ENCODE results near the gene PREX1. TPM values are rescaled to one million over a fixed set of nuclear protein-coding genes. Genes with fewer than 3 reads are reported as not detected.
"Not testable (repeated sequence)": the region's sequence is repeated elsewhere in the genome, so short reads cannot be mapped to it uniquely, and the experiment has no call there.

The PREX1 gene
- total and polyA plus RNA-seq, 4 donors: 20.4 to 49.0 (median 42.6) TPM

DNA sequence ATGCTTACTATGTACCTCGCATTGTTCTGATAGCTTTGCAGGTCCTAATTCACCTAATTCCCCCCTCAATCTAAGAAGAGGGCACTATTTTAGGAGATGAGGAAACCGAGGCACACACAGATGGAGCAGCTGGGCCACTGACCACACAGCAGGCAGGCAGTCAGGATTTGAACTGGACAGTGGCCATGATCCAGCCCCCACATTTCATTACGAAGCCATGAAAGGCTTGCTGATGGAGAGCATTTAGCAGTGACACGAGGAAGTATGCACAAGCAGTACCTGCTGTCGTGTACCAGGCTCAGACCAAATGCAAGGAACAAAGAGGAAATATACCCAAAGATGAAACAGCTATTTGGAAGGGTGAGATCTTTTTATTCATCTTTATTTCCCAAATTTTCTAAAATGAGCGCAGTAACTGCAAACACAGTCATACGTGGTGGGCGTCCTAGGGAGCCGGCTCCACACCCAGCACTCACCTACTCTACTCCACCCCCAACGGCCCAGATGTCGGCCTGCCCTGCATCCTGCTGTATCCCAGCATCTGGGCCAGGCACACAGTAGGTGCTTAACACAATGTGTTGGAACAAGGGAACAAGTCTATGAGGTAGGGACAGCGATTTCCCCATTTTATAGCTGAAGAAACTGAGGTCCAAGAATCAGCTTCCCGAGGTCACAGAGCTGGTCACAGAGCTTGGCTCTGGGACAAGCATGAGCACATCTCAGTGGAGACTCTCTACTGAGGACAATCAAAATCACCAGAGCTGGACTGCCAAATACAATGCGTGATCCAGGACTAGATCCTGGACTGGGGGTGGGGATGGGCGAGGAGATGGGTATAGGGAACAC, 15.0 kb downstream of the PREX1 start:
- 66 to 69% methylated on average over 15 of the region's 15 CpGs for WGBS, 2 donors
- Histone ChIP-seq H3K27ac (ENCODE audit: low read depth in 1 of 2, low read length in 2 of 2) (no peak overlapping the region), H3K9me3 (ENCODE audit: control insufficient read depth, low read length) (no peaks in the 10 kb centered on the region), H3K27me3 (ENCODE audit: control insufficient read depth in 1 of 2, insufficient read depth in 2 of 2, low read length in 1 of 2) (no peaks in the 10 kb centered on the region), H3K4me1 (ENCODE audit: control insufficient read depth in 1 of 2, insufficient read depth in 2 of 2, low read length in 2 of 2) (no peaks in the 10 kb centered on the region), H3K4me3 (ENCODE audit: low read length in 2 of 2) (no peak overlapping the region), H3K36me3 (ENCODE audit: control insufficient read depth in 1 of 2, insufficient read depth in 2 of 2, low read length in 1 of 2) (no peaks in the 10 kb centered on the region)
- DNase-seq (peak in 1 of 2 donors; percentile 45), ATAC-seq (ENCODE audit: low FRiP score) (no peak)
- intact Hi-C loops (cut with DNase I): no loop called here

DNA sequence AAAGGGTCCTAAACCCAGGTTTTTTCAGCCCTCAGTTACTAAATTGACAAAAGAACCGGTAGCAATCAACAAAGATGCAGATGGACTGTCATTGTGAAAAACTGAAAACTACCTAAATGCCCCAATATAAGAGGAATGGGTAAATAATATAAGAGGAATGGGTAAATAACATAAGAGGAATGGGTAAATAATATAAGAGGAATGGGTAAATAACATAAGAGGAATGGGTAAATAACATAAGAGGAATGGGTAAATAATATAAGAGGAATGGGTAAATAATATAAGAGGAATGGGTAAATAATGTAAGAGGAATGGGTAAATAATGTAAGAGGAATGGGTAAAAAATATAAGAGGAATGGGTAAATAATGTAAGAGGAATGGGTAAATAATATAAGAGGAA, 15.7 kb downstream of the PREX1 start:
- intact Hi-C loops (cut with DNase I); H3K4me1 ChIP-seq (ENCODE audit: control insufficient read depth in 1 of 2, insufficient read depth in 2 of 2, low read length in 2 of 2); H3K36me3 ChIP-seq (ENCODE audit: control insufficient read depth in 1 of 2, insufficient read depth in 2 of 2, low read length in 1 of 2); ATAC-seq (ENCODE audit: low FRiP score); H3K27me3 ChIP-seq (ENCODE audit: control insufficient read depth in 1 of 2, insufficient read depth in 2 of 2, low read length in 1 of 2); DNase-seq; H3K4me3 ChIP-seq (ENCODE audit: low read length in 2 of 2); H3K9me3 ChIP-seq (ENCODE audit: control insufficient read depth, low read length); H3K27ac ChIP-seq (ENCODE audit: low read depth in 1 of 2, low read length in 2 of 2): not testable (repeated sequence)
- 94 to 95% methylated on average over 1 of the region's 1 CpG for WGBS, 2 donors

- ATAC-seq (ENCODE audit: low FRiP score) (no peak), DNase-seq (peak; percentile 25 to 37)
- H3K27me3 ChIP-seq (ENCODE audit: control insufficient read depth in 1 of 2, insufficient read depth in 2 of 2, low read length in 1 of 2): no peaks in the 10 kb centered on the region
- WGBS, 2 donors: 92 to 93% methylated on average over 5 of the region's 5 CpGs
- no peaks in the 10 kb centered on the region for H3K4me1 ChIP-seq (ENCODE audit: control insufficient read depth in 1 of 2, insufficient read depth in 2 of 2, low read length in 2 of 2)
- no peaks in the 10 kb centered on the region for H3K36me3 ChIP-seq (ENCODE audit: control insufficient read depth in 1 of 2, insufficient read depth in 2 of 2, low read length in 1 of 2)
- no peak overlapping the region for H3K4me3 ChIP-seq (ENCODE audit: low read length in 2 of 2)
- intact Hi-C loops (cut with DNase I): no loop called here
- H3K9me3 ChIP-seq (ENCODE audit: control insufficient read depth, low read length): no peaks in the 10 kb centered on the region
- H3K27ac ChIP-seq (ENCODE audit: low read depth in 1 of 2, low read length in 2 of 2): no peak overlapping the region
Measured at GRCh38 chr20:48809673-48810072, 18.1 kb downstream of the PREX1 start.

DNA sequence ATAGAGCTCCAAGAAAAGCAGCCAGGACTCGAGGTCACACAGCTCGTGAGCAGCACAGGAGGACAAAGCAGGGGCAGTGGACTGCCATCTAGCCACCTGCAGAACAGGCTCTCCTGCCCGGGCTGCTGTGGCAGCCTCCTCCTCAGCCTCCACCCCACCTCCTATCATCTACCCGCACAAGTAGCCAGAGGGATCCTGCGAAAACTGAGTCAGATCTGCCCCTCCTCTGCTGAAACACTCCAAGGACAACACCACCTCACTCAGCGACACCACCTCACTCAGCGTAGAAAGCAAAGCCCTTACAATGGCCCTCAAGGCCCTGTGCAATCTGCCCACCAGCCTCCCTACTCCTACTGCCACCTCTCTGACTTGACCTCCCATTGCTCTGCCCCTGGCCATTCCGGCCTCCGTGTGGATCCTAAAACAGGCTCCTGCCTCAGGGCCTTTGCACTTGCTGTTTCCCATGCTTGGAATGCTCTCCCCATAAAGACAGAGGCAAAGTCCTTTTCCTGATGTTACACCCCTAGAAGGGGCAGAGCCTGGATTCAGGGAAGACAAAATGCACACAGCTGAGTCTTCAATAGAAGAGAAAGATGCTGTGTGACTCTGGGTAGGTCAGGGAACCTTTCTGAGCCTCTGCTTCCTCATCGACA, 19.3 kb downstream of the PREX1 start:
- Histone ChIP-seq H3K4me1 (ENCODE audit: control insufficient read depth in 1 of 2, insufficient read depth in 2 of 2, low read length in 2 of 2) (no peaks in the 10 kb centered on the region), H3K4me3 (ENCODE audit: low read length in 2 of 2) (no peak overlapping the region), H3K36me3 (ENCODE audit: control insufficient read depth in 1 of 2, insufficient read depth in 2 of 2, low read length in 1 of 2) (no peaks in the 10 kb centered on the region), H3K27ac (ENCODE audit: low read depth in 1 of 2, low read length in 2 of 2) (peak overlapping the region in 1 of 2 donors; percentile 20), H3K9me3 (ENCODE audit: control insufficient read depth, low read length) (no peaks in the 10 kb centered on the region), H3K27me3 (ENCODE audit: control insufficient read depth in 1 of 2, insufficient read depth in 2 of 2, low read length in 1 of 2) (no peaks in the 10 kb centered on the region)
- DNase-seq (peak; percentile 33 to 39), ATAC-seq (ENCODE audit: low FRiP score) (peak; percentile 9)
- 67 to 71% methylated on average over 10 of the region's 10 CpGs for WGBS, 2 donors
- intact Hi-C loops (cut with DNase I): no loop called here

DNA sequence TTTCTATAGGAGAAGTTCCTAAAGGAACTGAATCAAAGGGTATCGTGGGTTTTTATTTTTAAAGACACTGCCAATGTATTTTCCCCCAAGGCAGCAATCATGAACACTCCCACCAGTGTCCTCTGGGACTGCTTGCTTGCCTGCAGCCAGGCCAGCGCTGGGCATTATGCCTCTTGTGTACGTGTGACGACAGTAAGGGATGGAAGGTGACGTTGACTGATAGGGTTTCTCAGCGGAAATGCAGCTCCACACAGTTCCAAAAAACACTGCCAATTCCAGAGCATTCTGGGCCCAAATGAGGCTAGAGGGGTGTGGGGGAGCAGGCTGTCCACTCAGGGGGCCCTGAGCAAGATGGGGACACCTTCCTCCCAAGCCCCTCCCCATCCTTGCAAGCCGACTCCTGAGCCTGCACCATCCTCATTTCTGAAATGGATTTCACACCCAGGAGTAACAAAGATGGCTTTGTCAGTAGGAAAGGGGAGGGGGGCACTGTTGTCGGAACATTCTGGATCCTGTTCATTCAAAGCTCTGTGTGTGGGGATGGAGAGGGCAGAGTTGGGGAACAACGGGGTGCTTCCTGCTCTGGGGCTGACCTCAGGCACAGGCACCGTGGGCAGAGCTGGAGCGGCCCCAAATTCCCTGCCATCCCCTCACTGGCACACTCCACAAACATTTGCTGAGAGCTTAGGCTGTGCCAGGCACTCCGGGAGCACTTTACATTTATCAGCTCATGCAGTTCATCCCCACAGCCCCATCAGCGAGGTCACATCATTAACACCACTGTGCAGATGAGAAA, 20.0 kb downstream of the PREX1 start:
- Histone ChIP-seq H3K27me3 (ENCODE audit: control insufficient read depth in 1 of 2, insufficient read depth in 2 of 2, low read length in 1 of 2) (no peaks in the 10 kb centered on the region), H3K36me3 (ENCODE audit: control insufficient read depth in 1 of 2, insufficient read depth in 2 of 2, low read length in 1 of 2) (no peaks in the 10 kb centered on the region), H3K4me3 (ENCODE audit: low read length in 2 of 2) (no peak overlapping the region), H3K9me3 (ENCODE audit: control insufficient read depth, low read length) (no peaks in the 10 kb centered on the region), H3K27ac (ENCODE audit: low read depth in 1 of 2, low read length in 2 of 2) (peak overlapping the region in 1 of 2 donors; percentile 66), H3K4me1 (ENCODE audit: control insufficient read depth in 1 of 2, insufficient read depth in 2 of 2, low read length in 2 of 2) (no peaks in the 10 kb centered on the region)
- intact Hi-C loops (cut with DNase I): no loop called here
- peak; percentile 59 for ATAC-seq (ENCODE audit: low FRiP score)
- WGBS, 2 donors: 7 to 11% methylated on average over 13 of the region's 13 CpGs
- DNase-seq: peak; percentile 79 to 86

- Histone ChIP-seq H3K4me1 (ENCODE audit: control insufficient read depth in 1 of 2, insufficient read depth in 2 of 2, low read length in 2 of 2) (no peaks in the 10 kb centered on the region), H3K27ac (ENCODE audit: low read depth in 1 of 2, low read length in 2 of 2) (no peak overlapping the region), H3K4me3 (ENCODE audit: low read length in 2 of 2) (no peak overlapping the region), H3K27me3 (ENCODE audit: control insufficient read depth in 1 of 2, insufficient read depth in 2 of 2, low read length in 1 of 2) (no peaks in the 10 kb centered on the region), H3K9me3 (ENCODE audit: control insufficient read depth, low read length) (no peaks in the 10 kb centered on the region), H3K36me3 (ENCODE audit: control insufficient read depth in 1 of 2, insufficient read depth in 2 of 2, low read length in 1 of 2) (no peaks in the 10 kb centered on the region)
- intact Hi-C loops (cut with DNase I): no loop called here
- WGBS, 2 donors: 37 to 41% methylated on average over 1 of the region's 1 CpG
- ATAC-seq (ENCODE audit: low FRiP score): no peak
- no peak for DNase-seq
Measured at GRCh38 chr20:48807051-48807450, 20.7 kb downstream of the PREX1 start.

- H3K27ac ChIP-seq (ENCODE audit: low read depth in 1 of 2, low read length in 2 of 2): no peak overlapping the region
- no peaks in the 10 kb centered on the region for H3K27me3 ChIP-seq (ENCODE audit: control insufficient read depth in 1 of 2, insufficient read depth in 2 of 2, low read length in 1 of 2)
- H3K9me3 ChIP-seq (ENCODE audit: control insufficient read depth, low read length): no peaks in the 10 kb centered on the region
- no peak overlapping the region for H3K4me3 ChIP-seq (ENCODE audit: low read length in 2 of 2)
- intact Hi-C loops (cut with DNase I): no loop called here
- DNase-seq: no peak
- 88 to 91% methylated on average over 5 of the region's 5 CpGs for WGBS, 2 donors
- no peaks in the 10 kb centered on the region for H3K4me1 ChIP-seq (ENCODE audit: control insufficient read depth in 1 of 2, insufficient read depth in 2 of 2, low read length in 2 of 2)
- no peaks in the 10 kb centered on the region for H3K36me3 ChIP-seq (ENCODE audit: control insufficient read depth in 1 of 2, insufficient read depth in 2 of 2, low read length in 1 of 2)
- ATAC-seq (ENCODE audit: low FRiP score): no peak
Measured at GRCh38 chr20:48805716-48806115, 22.1 kb downstream of the PREX1 start.

DNA sequence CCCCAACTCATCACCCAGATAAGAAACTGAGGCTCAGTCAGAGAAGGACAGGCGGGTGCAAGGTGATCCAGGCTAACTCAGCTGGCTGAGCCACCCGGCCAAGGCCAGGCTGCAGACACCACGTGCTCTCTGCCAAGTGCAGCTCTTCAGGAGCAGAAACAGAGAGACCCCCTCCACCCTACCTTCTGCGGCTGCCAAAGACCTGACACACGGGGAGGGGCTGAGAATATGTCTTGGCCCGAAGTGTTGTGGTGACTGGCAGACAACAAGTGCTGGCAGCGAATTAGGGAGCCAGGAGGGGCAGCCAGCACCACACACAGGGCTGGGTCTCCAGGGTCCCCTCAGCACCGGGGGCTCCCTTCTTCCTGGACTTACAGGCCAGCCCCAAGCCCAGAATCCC, 22.5 kb downstream of the PREX1 start:
- intact Hi-C loops (cut with DNase I): no loop called here
- no peak for DNase-seq
- Histone ChIP-seq H3K36me3 (ENCODE audit: control insufficient read depth in 1 of 2, insufficient read depth in 2 of 2, low read length in 1 of 2) (no peaks in the 10 kb centered on the region), H3K27ac (ENCODE audit: low read depth in 1 of 2, low read length in 2 of 2) (no peak overlapping the region), H3K27me3 (ENCODE audit: control insufficient read depth in 1 of 2, insufficient read depth in 2 of 2, low read length in 1 of 2) (no peaks in the 10 kb centered on the region), H3K4me1 (ENCODE audit: control insufficient read depth in 1 of 2, insufficient read depth in 2 of 2, low read length in 2 of 2) (no peaks in the 10 kb centered on the region), H3K4me3 (ENCODE audit: low read length in 2 of 2) (no peak overlapping the region), H3K9me3 (ENCODE audit: control insufficient read depth, low read length) (no peaks in the 10 kb centered on the region)
- 5 to 21% methylated on average over 8 of the region's 8 CpGs for WGBS, 2 donors
- no peak for ATAC-seq (ENCODE audit: low FRiP score)
